Osteocyte (in vitro differentiated cells): ENCODE data around the gene KERA. TPM values are rescaled to one million over a fixed set of nuclear protein-coding genes. Genes with fewer than 3 reads are reported as not detected.

Source experiments
- DNase-seq: peaks from one replicate; pipeline ENCODE4 v3.0.0; 2021; ENCODE audit warnings: mixed read lengths; ENCODE audit not compliant: unreplicated experiment; ENCODE audit errors: extremely low spot score
- H3K27ac Mint-ChIP-seq: one replicate; pipeline ENCODE4 v1.8.0; 2021; ENCODE audit warnings: mild to moderate bottlenecking, mixed read lengths; ENCODE audit not compliant: unreplicated experiment
- H3K27me3 Mint-ChIP-seq: one replicate; pipeline ENCODE4 v1.8.0; 2021; ENCODE audit warnings: mixed read lengths; ENCODE audit not compliant: unreplicated experiment
- H3K36me3 Mint-ChIP-seq: one replicate; pipeline ENCODE4 v1.8.0; 2021; ENCODE audit warnings: mixed read lengths; ENCODE audit not compliant: unreplicated experiment
- H3K4me1 Mint-ChIP-seq: one replicate; pipeline ENCODE4 v1.8.0; 2021; ENCODE audit warnings: mixed read lengths; ENCODE audit not compliant: unreplicated experiment
- H3K4me3 Mint-ChIP-seq: one replicate; pipeline ENCODE4 v1.8.0; 2021; ENCODE audit warnings: mild to moderate bottlenecking, moderate library complexity, mixed read lengths; ENCODE audit not compliant: unreplicated experiment
- H3K9me3 Mint-ChIP-seq: one replicate; pipeline ENCODE4 v1.8.0; 2021; ENCODE audit warnings: mixed read lengths; ENCODE audit not compliant: unreplicated experiment
- CTCF ChIP-seq: fragments of 200-600 bp; sonication (generic); IDR thresholded peaks from 2 replicates; pipeline ENCODE4 v1.5.0; 2021; ENCODE audit warnings: antibody characterized with exemption, mild to moderate bottlenecking, moderate library complexity
- total RNA-seq: library from RNA; stranded (reverse); gene quantifications from 2 replicates; pipeline ENCODE4 v1.2.1, GENCODE V29; 2021

KERA gene
- total RNA-seq, 1 donor from 2014 or later = not detected

GRCh38 chr12:91043408-91043807 lies 14.4 kb downstream of the KERA start:
- Mint-ChIP-seq H3K27ac (no peak overlapping the region), H3K4me3 (no peak overlapping the region), H3K9me3 (no peaks in the 10 kb centered on the region), H3K4me1 (peaks cover 32% of the 10 kb centered on the region), H3K27me3 (no peaks in the 10 kb centered on the region), H3K36me3 (no peaks in the 10 kb centered on the region)
- no peak for DNase-seq
- no peak for TF ChIP-seq CTCF

GRCh38 chr12:91040096-91040755 lies 17.6 kb downstream of the KERA start:
- H3K27ac Mint-ChIP-seq = no peak overlapping the region
- no peaks in the 10 kb centered on the region for H3K9me3 Mint-ChIP-seq
- no peak for TF ChIP-seq CTCF
- no peak overlapping the region for H3K4me3 Mint-ChIP-seq
- no peak for DNase-seq
- H3K36me3 Mint-ChIP-seq = no peaks in the 10 kb centered on the region
- H3K27me3 Mint-ChIP-seq = no peaks in the 10 kb centered on the region
- peaks cover 48% of the 10 kb centered on the region for H3K4me1 Mint-ChIP-seq

- no peaks in the 10 kb centered on the region for H3K36me3 Mint-ChIP-seq
Observed at GRCh38 chr12:91037276-91037675, 20.5 kb downstream of the KERA start.

GRCh38 chr12:91033251-91033650 lies 24.6 kb downstream of the KERA start:
- H3K9me3 Mint-ChIP-seq = no peaks in the 10 kb centered on the region
- H3K27ac Mint-ChIP-seq = no peak overlapping the region
- H3K4me1 Mint-ChIP-seq = peaks cover 27% of the 10 kb centered on the region

More at GRCh38 chr12:91037276-91037675, 20.5 kb downstream of the KERA start:
- Mint-ChIP-seq H3K27ac (peak overlapping the region; percentile 79), H3K4me1 (peaks cover 37% of the 10 kb centered on the region), H3K27me3 (no peaks in the 10 kb centered on the region), H3K4me3 (no peak overlapping the region), H3K9me3 (no peaks in the 10 kb centered on the region)
- TF ChIP-seq CTCF = no peak
- no peak for DNase-seq

More at GRCh38 chr12:91033251-91033650, 24.6 kb downstream of the KERA start:
- H3K27me3 Mint-ChIP-seq = no peaks in the 10 kb centered on the region
- H3K4me3 Mint-ChIP-seq = no peak overlapping the region
- TF ChIP-seq CTCF = no peak
- DNase-seq = no peak
- H3K36me3 Mint-ChIP-seq = no peaks in the 10 kb centered on the region
